Activated naive CD4-positive, alpha-beta T cell treated with anti-CD3 and anti-CD28 coated beads, Interleukin-2, amount 10 ng/mL, durations not matched to agents 7 days and 5 days (primary cell): Measurements from ENCODE around the gene TBC1D22A.

Experiments used
- CTCF ChIA-PET: fragments of 350-600 bp; sonication (Branson Sonifier 250); formaldehyde crosslinking; loops from one replicate; lab custom pipeline; 2021; ENCODE audit warnings: antibody characterized with exemption; lab: Charles Lee
- DNase-seq: peaks from one replicate; pipeline ENCODE4 v3.0.0-alpha.2; 2020
- H3K27ac Mint-ChIP-seq: one replicate; pipeline ENCODE4 v1.8.0; 2021; ENCODE audit warnings: mild to moderate bottlenecking, moderate library complexity, mixed read lengths
- H3K27me3 Mint-ChIP-seq: one replicate; pipeline ENCODE4 v1.8.0; 2021; ENCODE audit warnings: mild to moderate bottlenecking, mixed read lengths
- H3K36me3 Mint-ChIP-seq: one replicate; pipeline ENCODE4 v1.8.0; 2021; ENCODE audit warnings: mixed read lengths
- H3K4me1 Mint-ChIP-seq: one replicate; pipeline ENCODE4 v1.8.0; 2021; ENCODE audit warnings: mixed read lengths
- H3K4me3 Mint-ChIP-seq: one replicate; pipeline ENCODE4 v1.8.0; 2021; ENCODE audit warnings: mild to moderate bottlenecking, moderate library complexity, mixed read lengths
- H3K9me3 Mint-ChIP-seq: one replicate; pipeline ENCODE4 v1.8.0; 2021; ENCODE audit warnings: mixed read lengths

TBC1D22A gene

DNA sequence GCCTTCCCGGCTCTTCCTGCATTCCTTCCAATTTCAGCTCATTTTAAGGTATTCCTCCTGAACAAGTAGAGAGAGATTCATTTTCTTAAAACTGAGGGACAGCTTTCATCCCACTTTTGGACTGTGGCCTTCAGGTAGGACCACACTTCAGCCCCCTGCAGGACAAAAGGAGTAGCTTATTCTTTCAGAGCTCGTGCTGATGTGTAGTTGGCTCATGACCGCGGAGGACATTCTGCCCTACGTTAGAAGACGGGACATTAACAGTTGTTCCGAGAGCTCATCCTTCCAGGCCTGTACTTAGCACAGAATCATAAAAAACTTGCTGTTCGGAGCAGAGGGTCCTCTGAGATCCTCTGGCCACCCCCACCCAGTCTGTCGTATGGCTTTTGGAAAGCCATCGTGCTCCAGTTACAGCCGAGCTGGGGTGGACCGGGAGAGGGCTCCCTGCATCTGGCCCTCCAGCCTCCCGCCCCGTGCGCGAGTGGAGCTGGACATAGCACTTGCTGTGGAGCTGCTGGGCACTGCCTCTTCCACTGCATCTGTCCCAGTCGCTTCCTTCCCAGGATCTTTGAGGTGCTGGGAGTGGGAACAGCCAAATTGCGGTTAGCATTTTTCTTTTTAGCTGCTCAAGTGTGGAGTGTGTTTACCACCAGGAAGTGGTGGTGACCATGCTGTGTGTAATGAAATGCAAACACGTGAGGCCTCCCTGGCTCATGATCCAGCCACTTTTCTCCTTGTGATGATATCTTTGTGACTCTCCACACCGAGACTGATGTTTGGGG lies 250.3 kb downstream of the TBC1D22A start:
- Mint-ChIP-seq H3K9me3 (no peaks in the 10 kb centered on the region), H3K36me3 (peaks cover 12% of the 10 kb centered on the region), H3K4me1 (no peaks in the 10 kb centered on the region), H3K27ac (no peak overlapping the region), H3K4me3 (no peak overlapping the region), H3K27me3 (no peaks in the 10 kb centered on the region)
- no peak for DNase-seq
- CTCF ChIA-PET, result interaction anchor here (1.5 kb wide), 1 partner anchor 9 kb away, joined by 4 read pairs; no protein-coding TSS in a partner anchor

DNA sequence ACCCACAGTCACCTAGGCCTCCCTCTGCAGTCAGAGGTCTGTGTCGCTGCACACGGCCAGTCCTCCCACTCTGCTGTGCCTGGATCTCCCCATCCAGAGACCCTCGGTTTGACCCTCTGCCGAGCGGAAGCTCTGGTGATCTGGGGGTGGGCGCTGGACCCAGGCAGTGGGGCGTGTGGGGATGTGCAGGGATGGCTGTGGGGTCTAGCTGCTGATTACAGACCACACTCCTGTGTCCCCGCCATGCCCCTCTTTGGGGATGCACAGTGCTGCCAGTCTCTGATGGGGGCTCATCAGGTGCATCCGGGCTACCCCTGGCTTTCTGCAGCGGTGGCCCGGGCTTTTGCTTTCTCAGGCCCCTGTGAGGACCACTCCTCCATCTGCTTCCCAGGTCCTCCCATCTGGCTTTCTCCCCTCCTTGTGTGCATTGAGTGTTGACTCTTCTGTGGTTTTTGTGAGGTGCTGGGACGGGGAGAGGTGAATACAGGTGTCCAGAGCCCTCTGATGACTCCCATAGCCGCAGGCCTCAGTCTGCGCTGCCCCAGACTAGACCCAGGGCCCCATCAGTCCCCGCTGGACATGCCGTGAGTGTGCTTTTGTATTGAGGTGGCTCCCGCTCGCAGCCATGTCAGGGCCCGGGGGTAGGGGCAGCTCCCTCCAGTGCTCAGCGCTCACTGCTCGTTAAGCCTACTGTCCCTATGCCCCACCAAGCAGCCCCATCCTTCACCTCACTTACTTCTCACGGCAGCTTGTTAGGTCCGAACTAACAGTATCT lies 251.6 kb downstream of the TBC1D22A start:
- peak overlapping the region; percentile 34 for H3K27ac Mint-ChIP-seq
- H3K36me3 Mint-ChIP-seq, result peaks cover 15% of the 10 kb centered on the region
- CTCF ChIA-PET, result no interaction called here
- no peaks in the 10 kb centered on the region for H3K4me1 Mint-ChIP-seq
- no peaks in the 10 kb centered on the region for H3K9me3 Mint-ChIP-seq
- no peak for DNase-seq
- H3K27me3 Mint-ChIP-seq, result no peaks in the 10 kb centered on the region
- H3K4me3 Mint-ChIP-seq, result no peak overlapping the region

DNA sequence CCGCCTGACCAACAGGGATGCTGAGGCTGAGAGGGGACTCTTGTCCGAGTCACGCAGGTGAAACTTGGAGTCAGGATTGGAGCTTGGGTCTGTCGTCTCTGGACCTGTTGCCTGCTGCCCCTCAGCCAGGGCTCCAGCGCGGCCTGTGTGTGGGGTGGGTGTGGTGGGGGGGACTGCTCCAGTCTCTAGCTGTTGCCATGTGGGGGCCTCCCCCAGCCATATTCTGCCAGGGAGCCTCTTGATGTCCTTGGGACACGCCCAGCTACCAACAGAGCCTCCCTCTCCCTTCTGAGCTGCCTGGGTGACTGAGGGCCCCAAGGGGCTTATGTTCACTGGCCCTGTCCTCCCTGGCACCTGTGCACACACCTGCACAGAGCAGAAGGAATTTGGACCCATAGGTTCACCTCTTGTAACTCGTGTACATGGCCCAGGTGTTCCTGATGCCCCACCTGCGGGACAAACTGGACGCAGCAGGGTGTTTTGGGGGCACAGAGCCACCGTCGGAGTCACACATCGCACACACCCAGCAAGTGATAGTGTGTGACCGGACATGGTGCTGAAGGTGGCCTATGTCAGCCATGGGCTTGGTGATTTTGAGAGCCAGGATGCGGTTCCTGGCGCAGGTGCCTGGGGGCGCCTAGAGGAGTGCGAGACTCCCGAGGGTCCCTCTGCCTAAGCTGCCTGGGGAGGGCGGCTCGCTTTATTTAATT lies 252.3 kb downstream of the TBC1D22A start:
- CTCF ChIA-PET, result no interaction called here
- no peaks in the 10 kb centered on the region for H3K4me1 Mint-ChIP-seq
- H3K27me3 Mint-ChIP-seq, result no peaks in the 10 kb centered on the region
- H3K9me3 Mint-ChIP-seq, result peaks cover 2% of the 10 kb centered on the region
- DNase-seq, result no peak
- H3K36me3 Mint-ChIP-seq, result peaks cover 15% of the 10 kb centered on the region
- H3K4me3 Mint-ChIP-seq, result no peak overlapping the region
- H3K27ac Mint-ChIP-seq, result no peak overlapping the region

DNA sequence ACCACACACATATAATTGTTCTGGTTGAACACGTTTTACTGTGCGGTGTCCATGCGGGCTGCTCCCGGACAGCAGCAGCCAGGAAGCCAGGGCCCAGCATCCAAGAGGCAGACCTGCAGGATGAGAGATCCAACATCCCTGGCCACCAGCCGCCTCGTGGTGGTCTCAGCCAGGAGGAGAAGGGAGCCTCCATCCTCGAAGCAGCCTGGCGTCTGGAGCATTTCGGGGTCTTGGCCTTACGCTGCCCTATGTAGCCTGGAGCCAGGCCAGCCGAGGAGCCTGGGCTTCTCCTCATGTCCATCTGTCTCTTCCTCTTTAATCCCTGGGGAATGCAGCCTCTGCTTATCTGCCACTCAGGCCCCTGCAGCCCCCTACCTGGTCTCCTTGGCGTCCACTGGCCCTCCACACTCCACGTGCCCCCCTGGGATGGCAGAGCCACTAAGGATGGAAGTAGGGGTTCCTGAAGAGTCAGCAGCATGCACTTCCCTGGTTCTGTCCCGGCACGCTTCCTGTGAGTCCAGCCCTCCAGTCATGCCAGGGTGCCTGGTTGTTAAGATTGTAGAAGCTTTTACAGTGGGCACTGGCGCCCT lies 253.2 kb downstream of the TBC1D22A start:
- Mint-ChIP-seq H3K36me3 (peaks cover 22% of the 10 kb centered on the region), H3K9me3 (peaks cover 10% of the 10 kb centered on the region), H3K4me3 (no peak overlapping the region), H3K4me1 (no peaks in the 10 kb centered on the region), H3K27me3 (no peaks in the 10 kb centered on the region), H3K27ac (no peak overlapping the region)
- no peak for DNase-seq
- CTCF ChIA-PET, result no interaction called here

DNA sequence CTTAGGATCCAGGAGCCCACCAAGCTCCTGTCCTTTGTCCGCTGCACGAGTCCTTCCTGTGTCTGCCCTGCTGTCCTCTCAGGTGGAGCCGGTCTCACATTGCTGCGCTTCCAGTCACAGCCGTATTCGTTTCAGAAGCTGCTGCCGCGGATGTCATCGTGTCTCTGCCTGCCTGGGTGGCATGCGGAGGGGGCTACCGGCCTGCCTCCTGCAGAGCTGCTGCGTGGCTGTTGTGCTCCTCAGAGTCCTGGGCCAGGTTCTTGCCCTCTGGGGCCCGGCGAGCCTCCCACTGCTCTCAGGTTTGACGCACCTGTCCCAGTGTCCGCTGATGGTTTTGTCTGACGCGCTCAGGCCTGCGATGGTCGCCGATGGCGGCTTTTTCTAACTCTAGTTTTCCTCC lies 254.2 kb downstream of the TBC1D22A start:
- Mint-ChIP-seq H3K4me3 (no peak overlapping the region), H3K4me1 (no peaks in the 10 kb centered on the region), H3K36me3 (peaks cover 25% of the 10 kb centered on the region), H3K27me3 (no peaks in the 10 kb centered on the region), H3K27ac (no peak overlapping the region), H3K9me3 (peaks cover 12% of the 10 kb centered on the region)
- CTCF ChIA-PET, result no interaction called here
- DNase-seq, result no peak

DNA sequence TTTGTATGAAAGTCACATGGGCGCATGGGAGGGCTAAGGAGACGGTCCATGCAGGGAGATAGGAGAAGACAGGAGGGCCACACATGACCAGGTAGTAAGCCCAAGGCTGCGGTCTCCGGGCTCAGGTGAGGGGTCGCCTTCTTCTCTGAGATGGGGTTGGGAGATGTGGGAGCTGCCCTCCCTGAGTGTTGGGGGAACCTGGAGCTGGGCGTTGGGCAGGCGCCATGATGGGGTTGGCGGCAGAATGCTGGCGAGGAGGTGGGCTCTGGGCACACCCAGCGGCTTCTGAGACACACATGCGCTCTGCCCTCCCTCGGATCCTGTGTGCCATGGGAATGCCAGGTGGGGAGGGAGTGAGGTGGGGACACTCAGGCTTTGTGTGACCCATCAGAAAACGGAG lies 254.8 kb downstream of the TBC1D22A start:
- Mint-ChIP-seq H3K9me3 (peaks cover 12% of the 10 kb centered on the region), H3K4me3 (no peak overlapping the region), H3K36me3 (peaks cover 28% of the 10 kb centered on the region), H3K27ac (no peak overlapping the region), H3K4me1 (no peaks in the 10 kb centered on the region), H3K27me3 (no peaks in the 10 kb centered on the region)
- CTCF ChIA-PET, result no interaction called here
- no peak for DNase-seq

DNA sequence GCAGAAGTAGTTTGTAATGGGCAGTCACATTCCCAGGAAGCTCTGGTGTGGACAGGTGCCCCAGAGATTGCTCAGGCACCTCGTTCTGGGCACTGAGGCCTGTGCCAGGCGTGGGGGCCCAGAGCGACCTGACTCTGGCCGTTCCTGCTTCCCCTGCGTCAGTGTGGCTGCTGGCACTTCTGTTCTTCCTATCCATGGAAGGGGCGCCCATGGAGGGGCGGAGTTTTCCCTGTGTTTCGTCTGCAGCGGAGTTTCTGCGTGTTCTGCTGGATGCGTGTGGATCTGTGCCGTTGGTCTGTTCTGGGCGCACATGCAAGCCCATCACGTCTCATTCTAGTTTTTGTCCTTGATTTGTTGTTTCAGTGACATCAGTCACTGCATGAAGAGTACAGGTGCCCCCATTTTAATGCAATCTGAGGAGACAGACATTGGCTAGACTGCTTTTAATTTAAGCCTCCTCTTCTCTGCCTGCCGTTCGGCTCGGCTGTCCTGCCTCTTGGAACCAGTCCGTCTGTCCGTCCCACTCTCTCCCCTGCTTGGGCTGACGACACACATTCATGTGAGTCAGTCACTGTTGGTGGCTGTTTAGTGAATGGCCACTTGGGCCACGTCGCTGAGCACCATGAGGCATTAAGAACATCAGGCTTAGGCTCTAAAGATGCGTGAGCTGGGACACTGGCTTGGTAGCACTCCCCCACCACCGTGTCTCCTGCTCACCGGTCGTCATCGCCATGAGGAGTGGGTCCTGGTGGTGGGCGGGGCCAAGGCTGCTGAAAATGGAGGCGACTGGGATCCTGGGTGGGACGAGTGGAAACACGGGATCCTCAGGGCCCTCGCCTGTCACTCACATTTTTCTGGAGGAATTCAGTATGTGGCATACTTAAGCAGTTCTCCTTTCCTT lies 255.8 kb downstream of the TBC1D22A start:
- no peaks in the 10 kb centered on the region for H3K4me1 Mint-ChIP-seq
- H3K36me3 Mint-ChIP-seq, result peaks cover 28% of the 10 kb centered on the region
- peak overlapping the region; percentile 64 for H3K27ac Mint-ChIP-seq

DNA sequence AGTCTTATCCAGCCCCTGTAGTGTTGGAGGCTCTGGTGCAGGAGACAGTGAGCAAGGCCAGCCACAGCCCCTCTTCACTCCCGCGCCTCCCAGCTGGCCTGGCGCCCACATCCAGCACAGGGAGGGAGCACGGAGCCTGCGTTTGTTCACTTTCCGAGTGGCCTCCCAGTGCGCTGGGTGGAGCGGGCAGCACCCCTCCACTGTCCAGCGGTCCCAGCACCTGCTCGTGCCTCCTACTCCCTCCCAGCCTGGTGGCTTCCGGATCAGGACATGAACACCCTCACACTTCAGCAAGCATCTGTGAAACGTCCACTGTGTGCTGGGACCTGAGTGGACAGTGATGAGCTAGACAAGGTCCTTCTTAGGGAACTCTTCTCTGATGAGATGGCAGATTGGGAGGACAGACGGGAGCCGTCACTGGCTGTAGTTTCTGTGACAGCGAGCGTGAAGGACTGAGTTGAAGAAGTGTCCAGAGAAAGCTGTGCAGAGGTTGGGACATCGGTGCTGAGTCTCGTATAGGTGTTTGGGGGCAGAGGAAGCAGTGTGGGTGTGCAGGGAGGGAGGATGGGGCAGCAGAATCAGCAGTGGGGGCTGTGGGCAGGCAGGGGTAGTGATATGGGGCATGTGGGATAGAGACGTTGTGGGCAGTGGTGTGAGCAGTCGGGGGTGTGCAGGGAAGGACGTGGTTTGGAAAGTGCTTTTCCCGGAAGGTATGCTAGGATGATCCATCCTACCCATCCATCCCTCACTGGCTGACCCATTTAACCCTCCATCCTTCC lies 256.8 kb downstream of the TBC1D22A start:
- no peak for DNase-seq
- Mint-ChIP-seq H3K9me3 (peaks cover 12% of the 10 kb centered on the region), H3K36me3 (peaks cover 29% of the 10 kb centered on the region), H3K4me3 (no peak overlapping the region), H3K27me3 (no peaks in the 10 kb centered on the region), H3K27ac (no peak overlapping the region), H3K4me1 (no peaks in the 10 kb centered on the region)
- CTCF ChIA-PET, result no interaction called here

More for the DNA sequence above, 255.8 kb downstream of the TBC1D22A start:
- Mint-ChIP-seq H3K27me3 (no peaks in the 10 kb centered on the region), H3K4me3 (no peak overlapping the region), H3K9me3 (peaks cover 12% of the 10 kb centered on the region)
- no peak for DNase-seq
- CTCF ChIA-PET, result no interaction called here

DNA sequence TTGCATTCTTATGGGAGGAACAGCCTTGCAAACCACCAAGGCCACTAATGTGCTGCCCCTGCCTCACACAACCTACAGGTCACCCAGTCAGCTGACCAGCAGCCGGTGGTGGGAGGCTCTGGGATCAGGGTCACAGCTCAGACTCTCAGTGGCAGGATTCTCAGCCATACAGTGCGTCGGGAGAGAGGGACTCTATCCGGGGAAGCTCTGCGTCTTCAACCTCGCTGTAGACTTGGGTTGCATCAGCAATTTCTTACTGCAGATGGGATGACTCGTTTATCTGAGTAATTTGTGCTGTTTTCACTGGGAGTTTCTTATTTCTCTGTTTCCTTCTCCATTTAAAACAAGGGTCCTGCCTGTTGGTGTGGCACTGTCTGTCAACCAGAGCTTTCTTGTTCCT lies 257.7 kb downstream of the TBC1D22A start:
- Mint-ChIP-seq H3K36me3 (peaks cover 29% of the 10 kb centered on the region), H3K9me3 (peaks cover 12% of the 10 kb centered on the region), H3K27ac (no peak overlapping the region), H3K27me3 (no peaks in the 10 kb centered on the region), H3K4me3 (no peak overlapping the region), H3K4me1 (no peaks in the 10 kb centered on the region)
- no peak for DNase-seq
- CTCF ChIA-PET, result no interaction called here

DNA sequence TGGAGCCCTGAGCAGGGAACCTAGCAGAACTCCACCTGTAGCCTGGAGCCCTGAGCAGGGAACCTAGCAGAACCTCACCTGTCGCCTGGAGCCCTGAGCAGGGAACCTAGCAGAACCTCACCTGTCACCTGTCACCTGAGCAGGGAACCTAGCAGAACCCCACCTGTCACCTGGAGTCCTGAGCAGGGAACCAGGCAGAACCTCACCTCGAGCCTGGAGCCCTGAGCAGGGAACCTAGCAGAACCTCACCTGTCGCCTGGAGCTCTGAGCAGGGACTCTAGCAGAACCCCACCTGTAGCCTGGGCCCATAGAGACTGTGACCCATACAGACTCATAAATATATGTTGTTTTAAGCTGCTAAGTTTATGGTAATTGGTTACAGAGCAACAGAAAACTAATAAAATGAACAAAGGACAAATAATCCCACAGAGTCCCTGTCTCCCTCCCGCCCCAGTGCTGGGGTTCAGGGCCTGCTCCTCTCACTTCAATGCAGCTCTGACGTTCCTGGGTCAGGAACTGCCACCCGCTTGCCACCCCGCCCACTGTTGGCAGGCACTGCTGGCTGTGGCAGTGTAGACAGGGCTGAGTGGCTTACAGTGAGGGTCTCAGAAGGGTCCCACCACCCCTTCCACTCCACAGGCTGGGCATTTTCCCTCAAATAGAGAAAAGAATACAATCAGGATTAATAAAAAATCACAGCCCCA lies 259.1 kb downstream of the TBC1D22A start:
- H3K27me3 Mint-ChIP-seq, result no peaks in the 10 kb centered on the region
- H3K36me3 Mint-ChIP-seq, result peaks cover 27% of the 10 kb centered on the region
- no peaks in the 10 kb centered on the region for H3K4me1 Mint-ChIP-seq
- H3K9me3 Mint-ChIP-seq, result peaks cover 12% of the 10 kb centered on the region
- no peak overlapping the region for H3K27ac Mint-ChIP-seq
- no peak overlapping the region for H3K4me3 Mint-ChIP-seq
- CTCF ChIA-PET, result interaction anchor here (1.4 kb wide), 1 partner anchor 9 kb away, joined by 4 read pairs; no protein-coding TSS in a partner anchor
- DNase-seq, result no peak

DNA sequence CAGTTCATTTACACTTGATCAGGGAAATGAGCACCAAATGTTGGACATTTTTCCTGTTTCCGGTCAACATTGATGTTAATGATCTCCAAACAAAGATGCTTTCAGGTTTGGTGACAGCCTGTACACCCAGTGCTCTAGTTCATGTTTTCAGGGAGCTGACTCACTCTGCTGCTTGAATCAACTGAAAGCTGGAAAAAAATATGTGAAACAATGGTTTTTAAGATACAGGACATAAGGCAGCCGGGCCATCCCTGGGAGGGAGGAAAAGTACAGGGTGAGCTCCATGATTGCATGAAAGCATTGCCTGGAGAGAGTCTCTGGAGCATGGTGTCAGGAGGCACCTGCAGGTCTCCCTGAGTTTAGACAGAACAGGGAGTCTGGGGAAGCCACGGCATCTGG lies 259.6 kb downstream of the TBC1D22A start:
- H3K4me3 Mint-ChIP-seq, result no peak overlapping the region
- DNase-seq, result no peak
- no peaks in the 10 kb centered on the region for H3K27me3 Mint-ChIP-seq
- H3K27ac Mint-ChIP-seq, result no peak overlapping the region
- peaks cover 22% of the 10 kb centered on the region for H3K36me3 Mint-ChIP-seq
- CTCF ChIA-PET, result interaction anchor here (1.4 kb wide), 1 partner anchor 9 kb away, joined by 4 read pairs; no protein-coding TSS in a partner anchor
- H3K9me3 Mint-ChIP-seq, result peaks cover 12% of the 10 kb centered on the region
- no peaks in the 10 kb centered on the region for H3K4me1 Mint-ChIP-seq

DNA sequence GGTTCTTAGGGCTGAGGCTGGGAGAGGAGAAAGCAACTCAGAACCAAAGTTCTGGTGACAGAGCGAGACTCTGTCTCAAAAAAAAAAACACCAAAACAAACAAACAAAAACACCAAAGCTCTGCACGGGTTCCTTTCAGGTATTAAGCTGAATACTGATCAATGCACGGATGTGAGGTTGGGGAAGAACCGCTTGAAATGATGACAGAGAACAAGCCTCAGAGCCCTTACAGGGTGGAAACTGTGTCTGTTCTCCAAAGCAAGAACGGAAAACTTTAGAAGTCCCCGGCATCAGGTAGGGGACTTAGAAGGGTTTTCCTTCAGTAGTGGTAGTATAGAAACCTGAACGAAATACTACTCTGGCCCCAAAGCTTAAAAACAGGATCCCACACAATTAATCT lies 260.0 kb downstream of the TBC1D22A start:
- CTCF ChIA-PET, result interaction anchor here (1.4 kb wide), 1 partner anchor 10 kb away, joined by 4 read pairs; no protein-coding TSS in a partner anchor
- H3K4me1 Mint-ChIP-seq, result no peaks in the 10 kb centered on the region
- H3K36me3 Mint-ChIP-seq, result peaks cover 20% of the 10 kb centered on the region
- no peak for DNase-seq
- no peak overlapping the region for H3K4me3 Mint-ChIP-seq
- H3K27ac Mint-ChIP-seq, result no peak overlapping the region
- H3K27me3 Mint-ChIP-seq, result no peaks in the 10 kb centered on the region
- H3K9me3 Mint-ChIP-seq, result peaks cover 12% of the 10 kb centered on the region
